Suprapubic skin (tissue), 4 donors: ENCODE data around the gene TECPR1.

Experiments used
- CTCF ChIP-seq, 2 donors: fragments of 200-600 bp in 1 of 2; fragments of 450-650 bp in 1 of 2; sonication (generic) in 1 of 2; IDR thresholded peaks; one replicate each; pipeline ENCODE4 v1.5.1; 2016 to 2019; ENCODE audit warnings: antibody characterized with exemption in 2 of 2, mild to moderate bottlenecking in 1 of 2, moderate library complexity in 1 of 2
- POLR2A ChIP-seq, 2 donors: fragments of 450-650 bp; IDR thresholded peaks; one replicate each; pipeline ENCODE4 v1.6.1; 2017; ENCODE audit warnings: antibody characterized with exemption in 2 of 2, mild to moderate bottlenecking in 2 of 2, moderate library complexity in 2 of 2
- POLR2AphosphoS5 ChIP-seq, 3 donors: sonication (generic); formaldehyde crosslinking; IDR thresholded peaks; one replicate each; pipeline ENCODE4 v1.6.1; 2017; ENCODE audit warnings: antibody characterized with exemption in 3 of 3

- TF ChIP-seq POLR2AphosphoS5 (IDR thresholded peaks at IDR 0.05) (no peak), POLR2A (IDR thresholded peaks at IDR 0.05) (no peak), CTCF (IDR thresholded peaks at IDR 0.05) (no peak)
Measured at GRCh38 chr7:98252425-98253054, 508 bp upstream of the TECPR1 start.
